Stimulated activated CD8-positive, alpha-beta memory T cell treated with anti-CD3 and anti-CD28 coated beads, Interleukin-12 subunit alpha, Interleukin-12 subunit beta, amount 100 ng/mL, for 24 hours (primary cell): ENCODE measurements around the gene PDE4D.

Source experiments
- DNase-seq: peaks from one replicate; pipeline ENCODE4 v3.0.0-alpha.2; 2020; ENCODE audit errors: extremely low read depth

Gene PDE4D

GRCh38 chr5:59517926-59518585, 375.5 kb downstream of the PDE4D start:
- DNase-seq = no peak

GRCh38 chr5:59516161-59516560, 377.4 kb downstream of the PDE4D start:
- no peak for DNase-seq

- no peak for DNase-seq
Observed at GRCh38 chr5:59506285-59506877, 387.1 kb downstream of the PDE4D start.

GRCh38 chr5:59504043-59504442, 389.5 kb downstream of the PDE4D start:
- no peak for DNase-seq

- DNase-seq = no peak
Observed at GRCh38 chr5:59503220-59503619, 390.3 kb downstream of the PDE4D start.

GRCh38 chr5:59501316-59501715, 392.2 kb downstream of the PDE4D start:
- DNase-seq = no peak

GRCh38 chr5:59500014-59500413, 393.5 kb downstream of the PDE4D start:
- DNase-seq = no peak

- no peak for DNase-seq
Observed at GRCh38 chr5:59497207-59497606, 396.3 kb downstream of the PDE4D start.

GRCh38 chr5:59496524-59497134, 396.9 kb downstream of the PDE4D start:
- no peak for DNase-seq

GRCh38 chr5:59491945-59492344, 401.6 kb downstream of the PDE4D start:
- no peak for DNase-seq

- no peak for DNase-seq
Observed at GRCh38 chr5:59489551-59489950, 404.0 kb downstream of the PDE4D start.

- no peak for DNase-seq
Observed at GRCh38 chr5:59487772-59488729, 405.5 kb downstream of the PDE4D start.

- no peak for DNase-seq
Observed at GRCh38 chr5:59487068-59487686, 406.3 kb downstream of the PDE4D start.

- no peak for DNase-seq
Observed at GRCh38 chr5:59486508-59486907, 407.0 kb downstream of the PDE4D start.

GRCh38 chr5:59485629-59486439, 407.7 kb downstream of the PDE4D start:
- DNase-seq = no peak

- no peak for DNase-seq
Observed at GRCh38 chr5:59485107-59485506, 408.4 kb downstream of the PDE4D start.

- no peak for DNase-seq
Observed at GRCh38 chr5:59484618-59485017, 408.9 kb downstream of the PDE4D start.

- DNase-seq = no peak
Observed at GRCh38 chr5:59483971-59484472, 409.5 kb downstream of the PDE4D start.

GRCh38 chr5:59479086-59479485, 414.4 kb downstream of the PDE4D start:
- no peak for DNase-seq

- no peak for DNase-seq
Observed at GRCh38 chr5:59474324-59474723, 419.2 kb downstream of the PDE4D start.

GRCh38 chr5:59473611-59474010, 419.9 kb downstream of the PDE4D start:
- DNase-seq = no peak
